Measurements from ENCODE around the gene CD109.

DNA sequence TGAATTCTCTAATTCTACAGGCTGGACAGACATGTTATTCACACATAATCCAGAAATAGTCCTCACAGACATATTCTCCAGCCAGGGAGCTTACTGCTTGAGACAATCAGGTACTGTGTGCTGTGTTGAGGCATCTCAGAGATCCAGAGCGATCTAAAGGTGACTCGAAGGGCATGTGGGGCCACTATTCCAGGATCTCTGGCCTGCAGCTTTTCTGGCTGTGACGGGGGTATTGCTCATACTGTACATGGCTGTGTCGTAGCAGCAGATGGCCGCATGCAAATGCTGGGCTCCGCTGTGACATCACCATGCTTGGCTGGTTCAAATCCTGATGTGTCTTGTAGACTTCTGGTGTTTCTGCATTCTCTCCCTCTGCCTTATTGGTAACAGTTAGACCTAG lies 37.8 kb downstream of the CD109 start:
- TF ChIP-seq, protein P1, sequence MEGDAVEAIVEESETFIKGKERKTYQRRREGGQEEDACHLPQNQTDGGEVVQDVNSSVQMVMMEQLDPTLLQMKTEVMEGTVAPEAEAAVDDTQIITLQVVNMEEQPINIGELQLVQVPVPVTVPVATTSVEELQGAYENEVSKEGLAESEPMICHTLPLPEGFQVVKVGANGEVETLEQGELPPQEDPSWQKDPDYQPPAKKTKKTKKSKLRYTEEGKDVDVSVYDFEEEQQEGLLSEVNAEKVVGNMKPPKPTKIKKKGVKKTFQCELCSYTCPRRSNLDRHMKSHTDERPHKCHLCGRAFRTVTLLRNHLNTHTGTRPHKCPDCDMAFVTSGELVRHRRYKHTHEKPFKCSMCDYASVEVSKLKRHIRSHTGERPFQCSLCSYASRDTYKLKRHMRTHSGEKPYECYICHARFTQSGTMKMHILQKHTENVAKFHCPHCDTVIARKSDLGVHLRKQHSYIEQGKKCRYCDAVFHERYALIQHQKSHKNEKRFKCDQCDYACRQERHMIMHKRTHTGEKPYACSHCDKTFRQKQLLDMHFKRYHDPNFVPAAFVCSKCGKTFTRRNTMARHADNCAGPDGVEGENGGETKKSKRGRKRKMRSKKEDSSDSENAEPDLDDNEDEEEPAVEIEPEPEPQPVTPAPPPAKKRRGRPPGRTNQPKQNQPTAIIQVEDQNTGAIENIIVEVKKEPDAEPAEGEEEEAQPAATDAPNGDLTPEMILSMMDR (IDR thresholded peaks at IDR 0.05): no peak
- TF ChIP-seq POLR2A (IDR thresholded peaks at IDR 0.05): no peak
